Stimulated activated CD8-positive, alpha-beta memory T cell treated with anti-CD3 and anti-CD28 coated beads, Interleukin-7, amount 100 ng/mL, for 48 hours (primary cell): ENCODE data around the gene BCR.

Source experiments
- DNase-seq, 2 donors: peaks; one replicate each; pipeline ENCODE4 v3.0.0-alpha.2; 2020; ENCODE audit warnings: low read depth in 1 of 2; ENCODE audit errors: extremely low read depth in 1 of 2

BCR gene

DNA sequence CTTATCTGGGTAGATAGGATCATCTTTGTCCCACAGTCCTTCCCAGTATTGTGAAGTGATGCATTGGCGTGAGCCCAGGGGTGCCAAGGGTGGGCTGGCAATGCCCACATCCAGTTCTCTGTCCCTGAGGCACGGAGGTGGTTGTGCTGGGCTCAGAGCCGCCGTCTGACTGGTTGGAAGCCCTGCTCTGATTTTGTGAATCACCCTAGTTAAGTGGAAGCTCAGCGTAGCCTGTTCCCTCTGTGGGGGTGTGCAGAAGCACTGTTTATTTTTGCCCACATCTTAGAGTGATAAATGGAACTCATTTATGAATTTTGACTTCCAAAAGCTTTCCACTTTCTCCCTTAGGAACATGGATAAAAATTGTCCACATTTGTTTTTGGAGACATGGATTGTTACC lies 13.6 kb downstream of the BCR start:
- no peak for DNase-seq

GRCh38 chr22:23196165-23196564 lies 15.9 kb downstream of the BCR start:
- DNase-seq = no peak

GRCh38 chr22:23197836-23198235 lies 17.5 kb downstream of the BCR start:
- no peak for DNase-seq

DNA sequence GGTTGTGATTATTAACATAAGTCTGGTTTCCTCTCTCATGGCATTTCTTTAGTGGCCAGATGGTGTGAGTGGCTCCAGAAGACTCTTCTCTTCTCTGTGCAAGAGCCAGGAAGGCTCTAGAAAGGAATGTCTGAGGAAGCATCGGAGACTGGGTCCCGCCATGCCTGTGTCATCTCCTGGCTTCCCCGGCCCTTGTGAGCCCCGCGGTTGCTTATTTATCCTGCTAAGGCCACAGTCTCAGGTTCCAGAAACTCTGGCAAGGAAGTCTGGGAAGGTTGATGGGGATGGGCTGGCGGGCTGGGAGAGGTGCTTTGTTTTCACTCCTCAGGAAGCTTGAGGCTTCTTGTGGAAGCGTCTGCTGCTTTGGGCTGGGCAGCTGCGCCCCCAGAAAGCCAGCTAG lies 18.9 kb downstream of the BCR start:
- DNase-seq = no peak

GRCh38 chr22:23200898-23201297 lies 20.6 kb downstream of the BCR start:
- DNase-seq = no peak

GRCh38 chr22:23202812-23203451 lies 22.6 kb downstream of the BCR start:
- no peak for DNase-seq

GRCh38 chr22:23203452-23204124 lies 23.3 kb downstream of the BCR start:
- DNase-seq = no peak

DNA sequence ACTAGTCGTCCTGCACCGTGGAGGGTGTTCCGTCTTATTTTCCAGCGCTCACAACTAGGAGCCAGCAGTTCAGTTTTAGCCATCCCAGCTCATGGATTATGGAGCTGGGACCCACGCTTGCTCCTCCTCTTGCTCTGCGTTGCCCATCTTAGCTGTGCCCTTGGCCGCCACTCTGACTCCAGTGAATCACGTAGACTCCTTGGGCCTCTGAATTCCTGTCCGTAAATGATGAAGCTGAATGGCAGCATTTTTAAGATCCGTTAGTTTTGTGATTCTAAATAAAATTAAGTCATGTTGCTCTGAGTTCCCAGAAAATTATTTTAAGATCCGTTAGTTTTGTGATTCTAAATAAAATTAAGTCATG lies 23.8 kb downstream of the BCR start:
- DNase-seq = no peak

- DNase-seq = no peak
Observed at GRCh38 chr22:23204541-23205157, 24.3 kb downstream of the BCR start.

DNA sequence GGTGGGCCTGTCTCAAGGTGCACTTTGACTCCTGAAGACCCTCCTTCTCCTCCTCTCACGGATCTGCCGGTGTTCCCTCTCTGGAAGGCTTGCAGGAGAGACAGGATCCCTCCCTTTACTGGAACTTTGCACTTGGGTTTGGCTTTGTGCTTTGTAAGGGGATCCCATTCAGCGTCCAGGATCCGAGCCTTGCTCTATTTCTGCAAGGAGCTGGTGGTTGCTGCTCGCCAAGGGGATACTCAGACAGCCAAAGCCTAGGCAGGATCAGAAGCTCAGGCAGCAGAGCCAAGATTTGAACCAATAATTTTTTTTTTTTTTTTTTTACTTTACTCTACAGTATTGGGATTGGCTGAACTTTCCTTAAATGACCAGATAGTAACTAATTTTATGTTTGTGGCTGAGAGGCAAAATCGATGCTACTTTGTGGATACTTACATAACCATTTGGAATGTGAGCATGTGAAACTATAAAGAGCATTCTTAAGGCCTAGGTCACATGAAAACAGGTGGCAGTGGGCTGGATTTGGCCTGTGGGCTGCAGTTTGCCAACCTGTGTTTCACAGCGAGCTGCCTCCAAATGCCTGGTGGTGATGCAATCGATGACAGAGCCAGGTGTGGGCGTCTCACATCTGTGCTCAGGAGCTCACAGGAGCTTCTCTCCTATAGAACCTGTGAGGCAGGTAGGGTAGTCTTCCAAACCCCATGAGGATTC lies 25.2 kb downstream of the BCR start:
- DNase-seq = no peak

DNA sequence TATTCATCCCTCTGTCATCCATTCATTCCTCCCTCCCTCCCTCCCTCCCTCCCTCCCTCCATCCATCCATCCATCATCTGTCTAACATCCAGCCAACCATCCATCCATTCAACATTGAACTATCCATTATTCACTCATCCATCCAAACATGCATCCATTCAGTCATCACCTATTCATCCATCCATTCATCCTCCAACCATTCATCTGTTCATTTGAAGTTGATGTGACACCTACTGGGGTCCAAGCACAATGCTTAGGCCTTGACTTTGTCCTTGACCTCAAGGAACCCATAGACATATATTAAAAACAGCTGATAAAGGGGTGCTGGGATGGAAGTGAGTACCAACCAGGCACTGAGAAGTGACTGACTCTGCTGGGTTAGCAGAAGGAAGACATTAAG lies 26.6 kb downstream of the BCR start:
- no peak for DNase-seq

GRCh38 chr22:23207729-23208393 lies 27.6 kb downstream of the BCR start:
- DNase-seq = no peak

GRCh38 chr22:23210428-23211170 lies 30.3 kb downstream of the BCR start:
- DNase-seq = no peak

GRCh38 chr22:23211622-23212021 lies 31.3 kb downstream of the BCR start:
- no peak for DNase-seq

GRCh38 chr22:23212061-23213021 lies 32.0 kb downstream of the BCR start:
- no peak for DNase-seq

- no peak for DNase-seq
Observed at GRCh38 chr22:23213022-23213555, 32.8 kb downstream of the BCR start.

DNA sequence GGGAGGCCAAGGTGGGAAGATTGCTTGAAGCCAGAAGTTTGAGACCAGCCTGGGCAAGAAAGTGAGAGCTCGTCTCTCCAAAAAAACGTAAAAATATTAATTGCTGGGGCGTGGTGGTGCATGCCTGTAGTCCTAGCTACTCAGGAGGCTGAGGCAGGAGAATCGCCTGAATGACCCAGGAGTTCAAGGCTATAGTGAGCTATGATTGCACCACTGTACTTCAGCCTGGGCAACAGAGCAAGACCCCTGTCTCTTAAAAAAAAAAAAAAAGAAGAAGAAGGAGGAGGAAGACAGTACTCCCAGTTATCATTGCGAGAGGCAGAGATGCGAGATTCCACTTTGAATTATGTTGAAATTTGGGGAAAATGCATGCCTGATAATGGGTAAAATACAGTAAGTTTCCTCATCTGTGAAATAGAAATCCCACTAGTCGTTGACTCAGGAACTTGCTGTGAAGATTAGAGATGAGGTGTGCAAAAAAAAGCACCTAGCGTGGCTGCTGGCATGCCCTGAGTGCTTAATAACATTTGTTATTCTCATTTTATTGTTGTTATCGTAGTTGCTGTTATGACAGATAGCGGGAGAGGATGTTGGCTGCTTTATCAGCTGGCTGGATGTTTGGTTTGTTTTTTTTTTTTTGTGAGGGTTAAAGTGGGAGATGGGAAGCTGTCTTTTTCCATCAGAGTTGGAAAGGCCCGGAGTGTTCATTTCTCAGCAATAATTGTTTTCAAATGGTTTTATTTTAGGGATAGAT lies 33.4 kb downstream of the BCR start:
- DNase-seq = no peak

DNA sequence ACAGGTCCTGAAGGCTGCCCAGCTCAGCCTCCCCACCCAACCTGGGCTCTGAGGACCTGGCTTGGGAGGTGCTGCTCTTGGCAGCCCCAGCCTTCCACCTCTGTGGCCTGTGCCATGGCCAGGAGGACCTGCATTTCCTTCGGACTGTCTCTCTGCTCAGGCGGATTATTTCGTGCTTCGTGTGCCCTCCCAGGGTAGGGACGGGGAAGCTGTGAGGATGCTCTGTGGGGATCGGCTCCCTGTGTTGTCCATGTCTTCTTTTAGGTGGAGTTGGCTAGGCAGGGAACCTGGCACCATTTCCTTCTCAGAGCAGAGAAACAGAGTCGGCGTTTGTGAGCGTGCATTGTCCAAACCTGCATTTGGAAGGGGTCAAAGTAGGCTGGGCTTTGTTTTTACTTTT lies 34.1 kb downstream of the BCR start:
- DNase-seq = no peak
